ENCODE measurements around the gene UBE2J2. TPM values are rescaled to one million over a fixed set of nuclear protein-coding genes. Genes with fewer than 3 reads are reported as not detected.

UBE2J2 gene
- total RNA-seq, 1 donor from 2014 or later, result 52.0 TPM

- H3K4me3 Mint-ChIP-seq (ENCODE audit: unreplicated experiment), result no peak overlapping the region
- H3K9me3 Mint-ChIP-seq (ENCODE audit: low read depth), result no peaks in the 10 kb centered on the region
- TF ChIP-seq CTCF (IDR thresholded peaks at IDR 0.05), result no peak
- H3K4me1 Mint-ChIP-seq (ENCODE audit: low read depth), result peaks cover 4% of the 10 kb centered on the region
- DNase-seq (ENCODE audit: low spot score), result no peak
- H3K27me3 Mint-ChIP-seq (ENCODE audit: low read depth), result no peaks in the 10 kb centered on the region
- no peaks in the 10 kb centered on the region for H3K36me3 Mint-ChIP-seq (ENCODE audit: low read depth)
- H3K27ac Mint-ChIP-seq (ENCODE audit: unreplicated experiment), result no peak overlapping the region
These were observed 19.2 kb upstream of the UBE2J2 start for GRCh38 chr1:1292851-1293250.

DNA sequence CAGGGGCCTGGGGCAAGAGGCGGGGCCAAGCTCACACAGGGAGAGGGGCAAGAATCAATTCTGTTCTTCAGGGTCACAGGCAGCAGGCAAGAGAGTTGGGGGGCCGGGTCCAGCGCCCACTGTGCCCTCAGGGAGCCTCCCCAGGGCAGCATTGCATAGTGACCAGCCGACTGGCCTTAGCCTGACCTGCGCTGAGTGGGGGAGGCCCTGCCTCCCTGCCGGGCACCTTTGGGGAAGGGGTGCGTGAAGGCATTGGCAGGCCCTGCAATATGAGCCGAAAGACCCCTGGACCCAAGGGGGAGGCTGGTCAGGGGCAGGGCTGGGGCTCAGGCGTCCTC is 18.8 kb upstream of the UBE2J2 start:
- no peak for DNase-seq (ENCODE audit: low spot score)
- Mint-ChIP-seq H3K4me3 (ENCODE audit: unreplicated experiment) (no peak overlapping the region), H3K4me1 (ENCODE audit: low read depth) (peaks cover 4% of the 10 kb centered on the region), H3K36me3 (ENCODE audit: low read depth) (no peaks in the 10 kb centered on the region), H3K27ac (ENCODE audit: unreplicated experiment) (no peak overlapping the region), H3K27me3 (ENCODE audit: low read depth) (no peaks in the 10 kb centered on the region), H3K9me3 (ENCODE audit: low read depth) (no peaks in the 10 kb centered on the region)
- TF ChIP-seq CTCF (IDR thresholded peaks at IDR 0.05), result no peak

GRCh38 chr1:1291548-1292441 is 18.1 kb upstream of the UBE2J2 start:
- H3K4me3 Mint-ChIP-seq (ENCODE audit: unreplicated experiment), result no peak overlapping the region
- TF ChIP-seq CTCF (IDR thresholded peaks at IDR 0.05), result peak; percentile 80
- H3K27me3 Mint-ChIP-seq (ENCODE audit: low read depth), result no peaks in the 10 kb centered on the region
- DNase-seq (ENCODE audit: low spot score), result no peak
- peaks cover 4% of the 10 kb centered on the region for H3K4me1 Mint-ChIP-seq (ENCODE audit: low read depth)
- H3K9me3 Mint-ChIP-seq (ENCODE audit: low read depth), result no peaks in the 10 kb centered on the region
- H3K36me3 Mint-ChIP-seq (ENCODE audit: low read depth), result no peaks in the 10 kb centered on the region
- no peak overlapping the region for H3K27ac Mint-ChIP-seq (ENCODE audit: unreplicated experiment)

DNA sequence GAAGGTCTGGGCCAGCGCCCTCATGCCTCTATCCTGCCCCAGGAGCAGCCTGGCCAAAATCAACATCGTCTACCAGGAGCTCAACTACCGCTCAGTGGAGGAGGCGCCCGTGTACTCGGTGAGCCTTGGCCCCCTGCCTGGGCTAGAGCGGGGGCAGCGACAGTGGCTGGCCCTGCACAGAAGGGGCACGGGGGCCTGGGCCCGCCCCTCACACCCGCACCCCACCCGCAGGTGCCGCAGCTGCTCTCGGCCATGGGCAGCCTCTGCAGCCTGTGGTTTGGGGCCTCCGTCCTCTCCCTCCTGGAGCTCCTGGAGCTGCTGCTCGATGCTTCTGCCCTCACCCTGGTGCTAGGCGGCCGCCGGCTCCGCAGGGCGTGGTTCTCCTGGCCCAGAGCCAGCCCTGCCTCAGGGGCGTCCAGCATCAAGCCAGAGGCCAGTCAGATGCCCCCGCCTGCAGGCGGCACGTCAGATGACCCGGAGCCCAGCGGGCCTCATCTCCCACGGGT is 17.4 kb upstream of the UBE2J2 start:
- TF ChIP-seq CTCF (IDR thresholded peaks at IDR 0.05), result no peak
- Mint-ChIP-seq H3K9me3 (ENCODE audit: low read depth) (no peaks in the 10 kb centered on the region), H3K27me3 (ENCODE audit: low read depth) (no peaks in the 10 kb centered on the region), H3K4me3 (ENCODE audit: unreplicated experiment) (no peak overlapping the region), H3K36me3 (ENCODE audit: low read depth) (no peaks in the 10 kb centered on the region), H3K27ac (ENCODE audit: unreplicated experiment) (no peak overlapping the region), H3K4me1 (ENCODE audit: low read depth) (peaks cover 4% of the 10 kb centered on the region)
- no peak for DNase-seq (ENCODE audit: low spot score)

DNA sequence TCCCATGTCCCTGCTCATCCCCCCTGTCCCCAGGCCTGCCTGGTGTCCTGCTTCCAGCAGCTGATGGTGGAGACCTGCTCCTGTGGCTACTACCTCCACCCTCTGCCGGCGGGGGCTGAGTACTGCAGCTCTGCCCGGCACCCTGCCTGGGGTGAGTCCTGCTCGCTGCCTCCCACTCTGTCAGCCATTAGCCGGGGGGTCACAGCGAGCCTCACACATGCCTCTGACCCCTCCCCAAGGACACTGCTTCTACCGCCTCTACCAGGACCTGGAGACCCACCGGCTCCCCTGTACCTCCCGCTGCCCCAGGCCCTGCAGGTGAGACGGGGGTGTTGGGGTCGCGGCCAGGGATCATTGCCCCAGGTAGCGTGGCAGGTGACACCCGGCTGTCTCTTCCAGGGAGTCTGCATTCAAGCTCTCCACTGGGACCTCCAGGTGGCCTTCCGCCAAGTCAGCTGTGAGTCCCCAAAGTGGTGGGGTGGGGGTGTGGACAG is 16.6 kb upstream of the UBE2J2 start:
- Mint-ChIP-seq H3K4me3 (ENCODE audit: unreplicated experiment) (no peak overlapping the region), H3K36me3 (ENCODE audit: low read depth) (no peaks in the 10 kb centered on the region), H3K27ac (ENCODE audit: unreplicated experiment) (peak overlapping the region; percentile 27), H3K9me3 (ENCODE audit: low read depth) (no peaks in the 10 kb centered on the region), H3K27me3 (ENCODE audit: low read depth) (no peaks in the 10 kb centered on the region), H3K4me1 (ENCODE audit: low read depth) (peaks cover 4% of the 10 kb centered on the region)
- TF ChIP-seq CTCF (IDR thresholded peaks at IDR 0.05), result peak; percentile 77
- DNase-seq (ENCODE audit: low spot score), result no peak

All from chondrocyte (in vitro differentiated cells).